Ishikawa (cell line): ENCODE results near the gene ING5.

Experiments
- CEBPB ChIP-seq: IDR thresholded peaks from 2 replicates; pipeline ENCODE4 v1.6.1; 2012
- CREB1 ChIP-seq: IDR thresholded peaks from 2 replicates; pipeline ENCODE4 v1.6.1; 2012; ENCODE audit warnings: low read depth
- EGR1 ChIP-seq: IDR thresholded peaks from 2 replicates; pipeline ENCODE4 v1.6.1; 2012
- EP300 ChIP-seq: IDR thresholded peaks from 2 replicates; pipeline ENCODE4 v1.6.1; 2012; ENCODE audit warnings: borderline replicate concordance
- MAX ChIP-seq: IDR thresholded peaks from 2 replicates; pipeline ENCODE4 v1.6.1; 2012
- NFIC ChIP-seq: IDR thresholded peaks from 2 replicates; pipeline ENCODE4 v1.6.1; 2012
- REST ChIP-seq: IDR thresholded peaks from 2 replicates; pipeline ENCODE4 v1.6.1; 2012; ENCODE audit warnings: low read depth, mild to moderate bottlenecking
- TCF12 ChIP-seq: IDR thresholded peaks from 2 replicates; pipeline ENCODE4 v1.6.1; 2012; ENCODE audit warnings: low read depth
- TEAD4 ChIP-seq: IDR thresholded peaks from 2 replicates; pipeline ENCODE4 v1.6.1; 2012
- USF1 ChIP-seq: IDR thresholded peaks from 2 replicates; pipeline ENCODE4 v1.6.1; 2012
- YY1 ChIP-seq: IDR thresholded peaks from 2 replicates; pipeline ENCODE4 v1.6.1; 2012; ENCODE audit warnings: low read depth
- ZBTB7A ChIP-seq: IDR thresholded peaks from 2 replicates; pipeline ENCODE4 v1.6.1; 2012; ENCODE audit warnings: low read depth

Gene ING5

GRCh38 chr2:241777686-241778627 is 76.1 kb downstream of the ING5 start:
- TF ChIP-seq USF1 (no peak), TCF12 (no peak), YY1 (no peak), MAX (no peak), CEBPB (no peak), TEAD4 (no peak), ZBTB7A (no peak), EGR1 (no peak), NFIC (no peak), CREB1 (no peak), REST (no peak), EP300 (no peak)
